ENCODE results near the gene SLC12A5.

SLC12A5 gene

DNA sequence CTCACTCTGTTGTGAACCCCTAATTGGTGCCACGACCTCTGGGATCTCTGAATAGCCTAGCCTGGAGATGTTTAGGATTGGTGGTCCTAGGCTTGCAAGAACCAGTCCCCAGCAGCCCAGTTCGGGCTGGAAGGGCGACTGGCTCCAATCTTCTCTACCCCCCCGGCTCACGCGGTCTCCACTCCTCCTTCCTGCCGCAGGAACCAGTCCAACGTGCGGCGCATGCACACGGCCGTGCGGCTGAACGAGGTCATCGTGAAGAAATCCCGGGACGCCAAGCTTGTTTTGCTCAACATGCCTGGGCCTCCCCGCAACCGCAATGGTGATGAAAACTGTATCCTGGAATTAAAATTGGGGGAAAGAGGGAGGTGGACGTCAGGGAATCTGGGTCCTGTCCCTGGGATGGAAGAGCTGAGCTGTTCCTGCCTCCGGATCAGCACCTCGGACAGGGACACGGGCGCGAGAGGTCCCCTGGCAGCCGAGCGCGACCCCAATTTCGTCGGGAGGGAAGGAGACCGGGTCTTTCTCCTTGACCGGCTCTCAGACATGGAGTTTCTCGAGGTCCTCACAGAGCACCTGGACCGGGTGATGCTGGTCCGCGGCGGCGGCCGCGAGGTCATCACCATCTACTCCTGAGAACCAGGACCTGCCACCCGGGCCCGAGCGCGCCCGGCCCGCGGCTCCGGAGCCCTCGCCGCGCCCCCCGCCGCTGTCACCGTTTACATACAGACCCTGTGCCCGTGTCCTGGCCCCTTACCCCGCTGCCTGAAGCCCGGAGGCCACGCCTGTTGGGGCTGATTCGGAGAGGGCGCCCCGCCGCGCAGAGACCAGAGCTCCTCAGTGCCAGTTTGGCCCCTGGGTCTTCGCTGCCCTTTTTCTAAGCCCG lies 28.2 kb downstream of the SLC12A5 start:
- DNase-seq: no peak

GRCh38 chr20:46057856-46058598 lies 29.0 kb downstream of the SLC12A5 start:
- DNase-seq: peak; percentile 17

DNA sequence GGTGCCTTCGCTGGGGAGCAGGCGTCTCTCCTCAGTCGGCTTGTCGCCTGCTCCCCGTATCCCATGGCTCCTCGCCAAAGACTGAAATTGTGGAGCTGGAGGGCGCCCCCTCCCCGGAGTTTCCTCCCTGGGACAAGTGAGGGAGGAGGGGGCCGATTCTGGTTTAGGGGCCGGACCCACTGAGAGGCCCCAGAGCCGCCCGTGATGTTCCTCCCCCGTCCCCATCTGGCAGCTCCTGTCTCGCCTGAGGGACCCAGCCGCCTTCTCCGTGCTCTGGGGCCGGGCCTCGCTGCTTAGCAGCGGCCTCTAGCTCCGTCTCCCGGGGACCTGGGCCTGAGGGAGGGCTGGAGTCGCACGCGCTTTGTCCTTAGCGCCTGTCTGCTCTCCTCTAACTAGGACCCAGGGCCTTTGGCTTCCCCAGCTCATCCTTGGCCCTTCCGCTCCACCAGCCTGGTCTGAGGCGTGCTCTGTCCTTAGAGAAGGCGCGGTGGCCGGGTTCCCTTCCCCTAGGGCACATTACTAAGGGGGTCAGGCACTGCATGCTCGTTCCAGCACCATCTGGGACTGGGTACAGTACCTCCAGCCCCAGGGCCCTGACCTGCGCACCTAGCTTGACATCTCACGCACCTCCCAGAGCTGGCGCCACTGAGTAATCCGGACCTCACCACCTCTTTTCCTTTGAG lies 29.7 kb downstream of the SLC12A5 start:
- no peak for DNase-seq

GRCh38 chr20:46060301-46060881 lies 31.4 kb downstream of the SLC12A5 start:
- DNase-seq: no peak

GRCh38 chr20:46060975-46061374 lies 32.0 kb downstream of the SLC12A5 start:
- no peak for DNase-seq

- DNase-seq: no peak
Measured at GRCh38 chr20:46062151-46062550, 33.1 kb downstream of the SLC12A5 start.

DNA sequence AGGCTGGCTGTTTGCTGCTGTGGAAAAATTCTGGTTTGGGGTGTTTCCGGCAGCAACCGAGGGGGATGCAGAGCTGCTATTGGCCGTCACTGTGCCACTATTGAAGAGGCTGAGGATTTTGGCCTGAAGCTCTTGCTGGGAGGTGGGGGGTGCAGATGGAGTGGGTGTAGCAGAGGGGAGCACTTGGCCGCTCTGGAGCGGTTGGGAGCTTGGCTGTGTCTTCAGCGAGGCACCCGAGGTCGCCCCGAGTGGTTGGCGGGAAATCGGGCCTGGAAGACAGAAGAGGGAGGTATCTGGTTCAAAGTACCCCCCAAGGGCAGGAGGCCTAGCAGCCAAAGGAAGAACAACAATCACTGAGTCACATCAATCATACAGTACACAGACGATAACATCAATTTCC lies 33.6 kb downstream of the SLC12A5 start:
- no peak for DNase-seq

GRCh38 chr20:46063151-46063550 lies 34.1 kb downstream of the SLC12A5 start:
- DNase-seq: no peak

GRCh38 chr20:46063652-46064054 lies 34.6 kb downstream of the SLC12A5 start:
- DNase-seq: no peak

DNA sequence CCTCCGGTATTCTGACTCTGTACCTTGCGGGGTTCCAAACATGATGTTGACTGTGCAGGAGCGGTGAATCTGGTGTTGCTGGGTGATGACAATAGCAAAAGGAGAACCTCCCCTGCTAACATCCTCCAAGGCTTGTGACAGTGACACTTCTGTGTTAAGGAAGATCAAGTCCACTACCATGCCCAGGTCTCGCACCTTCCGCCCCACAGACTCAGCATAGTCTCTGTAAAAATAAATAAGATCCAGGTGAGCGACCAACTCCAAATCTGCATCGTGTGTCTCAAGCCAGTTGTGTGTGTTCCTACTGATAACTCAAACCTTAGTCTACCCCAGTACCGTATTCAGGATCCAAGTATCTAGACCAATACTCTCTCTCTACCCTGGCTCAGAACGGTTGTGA lies 36.0 kb downstream of the SLC12A5 start:
- DNase-seq: no peak

- no peak for DNase-seq
Measured at GRCh38 chr20:46065691-46066090, 36.7 kb downstream of the SLC12A5 start.

DNA sequence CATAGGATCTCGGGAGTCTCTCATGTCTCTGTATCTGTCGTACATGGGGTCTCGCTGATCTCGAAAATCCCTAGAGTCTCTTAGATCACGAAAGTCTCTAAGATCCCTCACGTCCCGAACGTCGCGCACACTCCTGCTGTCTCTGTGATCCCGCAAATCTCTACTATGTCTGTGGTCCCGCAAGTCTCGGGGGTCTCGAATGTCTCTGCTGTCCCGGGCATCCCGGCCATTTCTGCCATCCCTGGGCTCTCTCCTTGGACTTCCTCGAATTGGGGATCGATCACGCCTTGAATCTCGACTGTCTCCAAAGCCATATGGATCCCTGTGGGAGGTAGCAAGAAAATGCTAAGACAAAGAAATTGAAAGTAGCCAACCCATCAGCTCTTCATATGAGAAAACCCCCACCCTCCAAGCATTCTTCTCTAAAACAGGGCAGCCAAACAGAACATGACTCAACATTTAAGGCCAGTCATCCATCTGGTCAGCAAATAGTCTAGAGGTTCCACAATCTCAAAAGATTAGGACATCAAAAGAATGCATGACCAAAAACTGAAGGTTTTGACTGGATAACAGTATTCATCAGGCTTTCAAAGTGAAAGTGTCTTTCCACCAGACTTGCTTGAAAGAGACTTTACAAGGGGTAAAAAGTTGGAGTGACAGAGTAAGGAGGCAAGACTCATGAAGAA lies 41.3 kb downstream of the SLC12A5 start:
- no peak for DNase-seq

- DNase-seq: no peak
Measured at GRCh38 chr20:46071573-46071972, 42.6 kb downstream of the SLC12A5 start.

DNA sequence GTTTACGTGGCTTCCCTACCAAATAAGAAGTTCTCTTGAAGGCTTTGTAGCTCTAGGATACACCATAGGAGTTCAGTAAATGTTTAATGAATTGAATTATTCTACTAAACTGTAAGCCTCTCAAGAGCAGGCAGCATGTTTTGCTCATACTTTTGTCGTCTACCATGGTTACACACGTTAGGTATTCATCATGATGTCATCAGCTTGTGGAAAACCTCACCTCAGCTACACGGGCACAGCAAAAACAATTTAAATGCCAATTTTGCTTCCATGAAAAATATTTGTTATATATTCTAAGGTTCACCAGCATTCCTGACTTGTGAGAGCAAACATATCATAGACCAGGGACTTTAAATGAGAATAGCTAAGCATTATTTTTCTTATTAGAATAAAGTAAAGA lies 44.0 kb downstream of the SLC12A5 start:
- no peak for DNase-seq

- DNase-seq: no peak
Measured at GRCh38 chr20:46073443-46073842, 44.4 kb downstream of the SLC12A5 start.

DNA sequence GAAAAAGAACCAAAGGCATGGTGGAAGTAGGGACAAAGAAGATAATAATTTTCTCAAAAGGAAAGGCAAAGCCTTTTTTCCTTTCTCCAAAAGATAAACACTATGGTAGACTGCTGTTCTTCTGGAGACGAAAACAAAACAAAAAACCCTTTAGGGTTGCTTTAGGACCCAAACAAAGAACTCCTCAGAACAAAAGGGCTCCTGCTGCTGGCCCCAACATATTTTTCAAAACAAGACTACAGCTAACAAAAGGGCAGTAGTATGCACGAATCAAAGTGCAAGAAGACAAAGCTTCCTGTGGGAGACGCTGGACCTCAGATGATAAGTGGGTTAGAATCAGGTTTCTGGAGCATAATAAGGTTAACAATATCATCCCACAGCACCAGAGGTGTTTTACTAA lies 45.0 kb downstream of the SLC12A5 start:
- no peak for DNase-seq

DNA sequence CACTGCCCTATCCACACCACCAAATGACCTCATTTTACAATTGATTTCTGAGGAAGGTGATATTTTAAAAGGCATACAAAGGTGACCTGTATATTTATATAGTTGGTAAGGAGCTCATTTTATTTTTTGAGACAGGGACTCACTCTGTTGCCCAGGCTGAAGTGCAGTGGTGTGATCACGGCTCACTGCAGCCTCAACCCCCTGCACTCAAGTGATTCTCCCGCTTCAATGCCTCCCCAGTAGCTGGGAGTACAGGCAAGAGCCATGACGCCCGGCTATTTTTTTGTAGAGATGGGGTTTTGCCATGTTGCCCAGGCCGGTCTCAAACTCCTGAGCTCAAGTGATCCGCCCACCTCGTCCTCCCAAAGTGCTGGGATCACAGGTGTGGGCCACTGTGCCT lies 47.8 kb downstream of the SLC12A5 start:
- DNase-seq: no peak

GRCh38 chr20:46077642-46078305 lies 48.8 kb downstream of the SLC12A5 start:
- DNase-seq: no peak

DNA sequence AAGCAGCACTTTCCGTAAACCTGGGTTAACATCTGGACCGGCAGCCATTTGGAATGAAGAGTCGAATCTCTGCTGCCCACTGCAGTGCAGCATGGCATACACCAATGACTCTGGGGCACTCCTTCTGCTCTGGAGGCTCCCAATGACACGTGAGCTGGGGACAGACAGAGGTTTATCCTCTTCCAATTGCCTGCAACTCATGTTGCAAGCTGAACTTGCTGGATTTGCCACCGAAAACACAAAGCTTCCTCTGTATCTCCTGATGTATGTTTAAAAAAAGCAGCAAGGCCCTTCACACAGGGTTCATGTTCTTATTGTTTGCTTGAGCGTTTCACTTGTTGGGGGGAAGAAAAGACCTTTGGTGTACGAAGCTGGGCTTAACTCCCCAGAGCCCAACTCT lies 49.9 kb downstream of the SLC12A5 start:
- DNase-seq: no peak

GRCh38 chr20:46081074-46081473 lies 52.1 kb downstream of the SLC12A5 start:
- no peak for DNase-seq

DNA sequence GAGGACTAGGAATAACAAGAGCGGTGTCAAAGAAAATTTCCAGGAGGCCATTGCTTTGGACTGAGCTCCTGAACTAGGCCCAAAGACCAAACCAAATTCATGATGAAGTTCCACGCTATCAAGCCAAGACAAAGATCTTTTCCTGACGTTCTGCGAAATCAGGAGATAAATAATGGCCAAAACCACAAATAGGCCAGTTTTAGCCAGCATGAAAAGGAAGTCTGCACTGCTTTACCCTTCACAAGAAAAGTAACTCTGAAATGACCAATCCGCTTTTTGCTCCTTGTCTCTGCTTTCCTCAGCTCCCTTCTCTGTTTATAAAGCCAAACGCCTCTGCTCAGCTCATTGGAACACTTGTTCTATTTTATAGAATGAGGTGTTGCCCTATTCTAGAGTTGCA lies 54.1 kb downstream of the SLC12A5 start:
- DNase-seq: no peak

- no peak for DNase-seq
Measured at GRCh38 chr20:46083531-46084061, 54.6 kb downstream of the SLC12A5 start.
